Esophagus squamous epithelium (tissue), 5 donors: Measurements from ENCODE around the gene GPX7. TPM values are rescaled to one million over a fixed set of nuclear protein-coding genes. Genes with fewer than 3 reads are reported as not detected.

Source experiments
- DNase-seq: peaks from one replicate; lab custom pipeline; 2025; lab: John Stamatoyannopoulos, UW
- H3K27ac ChIP-seq, 4 donors: fragments of 200-600 bp; sonication (generic); one replicate each; pipeline ENCODE4 v1.5.1; 2016 to 2019; ENCODE audit warnings: mild to moderate bottlenecking in 1 of 4
- H3K27me3 ChIP-seq, 4 donors: fragments of 200-600 bp; sonication (generic); 1 replicate in 3 of 4; 2 replicates in 1 of 4; pipeline versions ENCODE4 v1.5.1 to v1.6.0; 2017 to 2021; ENCODE audit warnings: antibody characterized with exemption in 1 of 4
- H3K36me3 ChIP-seq, 3 donors: fragments of 200-600 bp; sonication (generic); one replicate each; pipeline ENCODE4 v1.5.1; 2016 to 2019
- H3K4me1 ChIP-seq, 3 donors: fragments of 200-600 bp; sonication (generic); one replicate each; pipeline ENCODE4 v1.5.1; 2017 to 2019
- H3K4me3 ChIP-seq, 4 donors: fragments of 200-600 bp; sonication (generic); 1 replicate in 3 of 4; 2 replicates in 1 of 4; pipeline ENCODE4 v1.5.1; 2016 to 2019; ENCODE audit warnings: mild to moderate bottlenecking in 2 of 4, moderate library complexity in 1 of 4
- H3K9me3 ChIP-seq, 3 donors: fragments of 200-600 bp; sonication (generic); one replicate each; pipeline ENCODE4 v1.5.1; 2016 to 2019
- POLR2A ChIP-seq, 4 donors: fragments of 450-650 bp; IDR thresholded peaks; one replicate each; pipeline ENCODE4 v1.6.1; 2017; ENCODE audit warnings: antibody characterized with exemption in 4 of 4, mild to moderate bottlenecking in 4 of 4, moderate library complexity in 3 of 4
- WGBS, 2 donors: methylation state at CpG; one replicate each; pipeline ENCODE4 v1.1.5; 2018; 5-methylcytosine and 5-hydroxymethylcytosine counted together
- intact Hi-C: fragments of 100-400 bp; cut with DNase I; formaldehyde crosslinking; loops from one replicate; pipeline ENCODE4 v1.15.0; 2022
- total RNA-seq, 4 donors: library from RNA; depleted of rRNA; stranded (reverse); fragments of >200 nt; gene quantifications; one replicate each; pipeline ENCODE4 v1.1.0, GENCODE V29; 2016
- TF ChIP-seq, protein P1 (sequence below), 6 experiments: fragments of 450-650 bp in 4 of 6; fragments of 200-600 bp in 2 of 6; sonication (generic) in 2 of 6; IDR thresholded peaks; one replicate each; pipeline ENCODE4 v1.5.1; 2016 to 2019; ENCODE audit warnings: antibody characterized with exemption in 6 of 6, mild to moderate bottlenecking in 4 of 6, moderate library complexity in 4 of 6
- donor health status: DM: yes; HTN: yes; CAD: no.

The GPX7 gene
- total RNA-seq, 4 donors from 2014 or later = 1.6 to 9.9 (median 2.7) TPM

DNA sequence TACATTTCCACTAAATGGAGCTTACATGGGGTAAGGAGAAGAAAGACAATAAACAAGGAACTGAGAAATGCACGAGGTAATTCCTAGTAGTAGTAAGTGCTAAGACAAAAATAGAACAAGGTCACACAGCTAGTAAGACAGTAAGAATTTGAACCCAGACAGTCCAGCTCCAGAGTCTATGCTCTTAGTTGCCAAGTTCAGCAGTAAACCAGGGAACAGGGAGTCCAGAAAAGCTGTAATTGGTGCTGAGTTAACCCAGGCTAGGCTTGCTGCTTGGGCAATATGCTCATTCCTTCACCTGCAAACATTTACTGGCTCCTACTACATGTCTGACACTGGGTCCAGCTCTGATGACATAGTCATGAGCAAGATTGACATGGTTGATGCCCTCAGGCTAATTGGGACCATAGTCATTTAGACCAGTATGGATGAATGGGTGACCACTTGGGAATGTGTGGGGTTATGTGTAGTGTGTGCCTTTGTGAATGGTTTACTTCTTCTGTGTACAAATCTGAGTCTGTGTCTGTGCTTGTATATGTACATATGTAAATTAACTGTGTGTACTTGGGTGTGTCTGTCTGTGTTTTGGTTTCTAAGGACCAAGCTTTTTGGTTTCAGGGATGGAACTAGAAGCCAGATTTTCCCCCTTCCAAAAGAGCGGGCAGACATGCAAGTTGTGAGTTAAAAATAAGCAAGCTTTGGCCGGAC is 2.0 kb downstream of the GPX7 start:
- TF ChIP-seq POLR2A (IDR thresholded peaks at IDR 0.05) = no peak
- TF ChIP-seq, protein P1, sequence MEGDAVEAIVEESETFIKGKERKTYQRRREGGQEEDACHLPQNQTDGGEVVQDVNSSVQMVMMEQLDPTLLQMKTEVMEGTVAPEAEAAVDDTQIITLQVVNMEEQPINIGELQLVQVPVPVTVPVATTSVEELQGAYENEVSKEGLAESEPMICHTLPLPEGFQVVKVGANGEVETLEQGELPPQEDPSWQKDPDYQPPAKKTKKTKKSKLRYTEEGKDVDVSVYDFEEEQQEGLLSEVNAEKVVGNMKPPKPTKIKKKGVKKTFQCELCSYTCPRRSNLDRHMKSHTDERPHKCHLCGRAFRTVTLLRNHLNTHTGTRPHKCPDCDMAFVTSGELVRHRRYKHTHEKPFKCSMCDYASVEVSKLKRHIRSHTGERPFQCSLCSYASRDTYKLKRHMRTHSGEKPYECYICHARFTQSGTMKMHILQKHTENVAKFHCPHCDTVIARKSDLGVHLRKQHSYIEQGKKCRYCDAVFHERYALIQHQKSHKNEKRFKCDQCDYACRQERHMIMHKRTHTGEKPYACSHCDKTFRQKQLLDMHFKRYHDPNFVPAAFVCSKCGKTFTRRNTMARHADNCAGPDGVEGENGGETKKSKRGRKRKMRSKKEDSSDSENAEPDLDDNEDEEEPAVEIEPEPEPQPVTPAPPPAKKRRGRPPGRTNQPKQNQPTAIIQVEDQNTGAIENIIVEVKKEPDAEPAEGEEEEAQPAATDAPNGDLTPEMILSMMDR (IDR thresholded peaks at IDR 0.05) = no peak
- Histone ChIP-seq H3K9me3 (no peaks in the 10 kb centered on the region), H3K4me3 (no peak overlapping the region), H3K36me3 (peaks cover 0 to 28% (median 0%) of the 10 kb centered on the region in 3 donors), H3K4me1 (peaks cover 7 to 33% (median 26%) of the 10 kb centered on the region in 3 donors), H3K27me3 (no peaks in the 10 kb centered on the region), H3K27ac (no peak overlapping the region)
- 42 to 43% methylated on average over 3 of the region's 3 CpGs for WGBS, 2 donors
- intact Hi-C loops = no loop called here
- no peak for DNase-seq

GRCh38 chr1:52613636-52614373 is 11.6 kb downstream of the GPX7 start:
- H3K4me1 ChIP-seq = no peaks in the 10 kb centered on the region
- H3K36me3 ChIP-seq = peaks cover 0 to 5% (median 0%) of the 10 kb centered on the region in 3 donors
- H3K27me3 ChIP-seq = no peaks in the 10 kb centered on the region
- WGBS, 2 donors = 55 to 75% methylated on average over 1 to 2 of the region's 2 CpGs
- TF ChIP-seq, protein P1 (IDR thresholded peaks at IDR 0.05) = no peak
- no peak for TF ChIP-seq POLR2A (IDR thresholded peaks at IDR 0.05)
- intact Hi-C loops = no loop called here
- H3K4me3 ChIP-seq = no peak overlapping the region
- H3K9me3 ChIP-seq = no peaks in the 10 kb centered on the region
- no peak for DNase-seq
- no peak overlapping the region for H3K27ac ChIP-seq

DNA sequence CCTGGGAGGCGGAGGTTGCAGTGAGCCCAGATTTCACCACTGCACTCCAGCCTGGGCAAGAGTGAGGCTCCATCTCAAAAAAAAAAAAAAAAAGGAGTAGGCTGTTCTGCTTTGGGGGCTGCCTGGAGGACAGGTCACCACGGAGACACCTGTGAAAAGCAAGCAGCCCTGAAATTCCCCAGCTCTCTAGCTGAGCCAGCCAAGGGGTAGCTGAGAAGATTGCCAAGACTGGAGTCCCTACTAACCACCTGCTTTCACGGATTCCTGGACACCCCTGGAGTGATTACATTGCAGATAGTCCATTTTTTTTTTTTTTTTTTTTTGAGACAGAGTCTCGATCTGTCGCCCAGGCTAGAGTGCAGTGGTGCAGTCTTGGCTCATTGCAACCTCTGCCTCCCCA is 12.5 kb downstream of the GPX7 start:
- DNase-seq = no peak
- H3K4me1 ChIP-seq = no peaks in the 10 kb centered on the region
- no peaks in the 10 kb centered on the region for H3K36me3 ChIP-seq
- 89 to 93% methylated on average over 4 to 5 of the region's 5 CpGs for WGBS, 2 donors
- H3K9me3 ChIP-seq = no peaks in the 10 kb centered on the region
- intact Hi-C loops = no loop called here
- H3K27me3 ChIP-seq = no peaks in the 10 kb centered on the region
- H3K4me3 ChIP-seq = no peak overlapping the region
- TF ChIP-seq, protein P1 (IDR thresholded peaks at IDR 0.05) = no peak
- no peak for TF ChIP-seq POLR2A (IDR thresholded peaks at IDR 0.05)
- H3K27ac ChIP-seq = no peak overlapping the region

DNA sequence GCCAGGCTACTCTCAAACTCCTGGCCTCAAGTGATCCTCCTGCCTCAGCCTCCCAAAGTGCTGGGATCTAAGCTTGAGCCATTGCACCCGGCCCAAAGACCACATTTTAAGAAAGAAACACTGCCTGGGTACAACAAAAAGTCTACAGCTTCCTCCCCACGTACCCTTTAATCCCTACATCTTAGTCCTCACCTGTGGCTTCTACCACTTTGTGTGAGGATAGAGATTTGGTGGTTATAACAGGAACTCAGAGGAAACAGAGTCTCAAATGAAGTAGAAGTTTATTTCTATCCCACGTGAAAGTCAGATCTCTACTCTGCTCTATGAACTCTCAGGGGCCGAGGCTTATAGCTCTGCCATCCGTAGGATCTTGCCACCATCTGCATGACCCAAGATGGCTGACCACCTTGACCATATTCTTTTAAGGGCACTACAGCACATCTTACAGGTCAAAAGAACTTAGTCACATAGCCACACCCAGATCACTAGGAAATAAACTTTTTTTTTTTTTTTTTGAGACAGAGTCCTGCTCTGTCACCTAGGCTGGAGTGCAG is 13.4 kb downstream of the GPX7 start:
- H3K27ac ChIP-seq = no peak overlapping the region
- no peaks in the 10 kb centered on the region for H3K27me3 ChIP-seq
- DNase-seq = no peak
- H3K36me3 ChIP-seq = no peaks in the 10 kb centered on the region
- TF ChIP-seq, protein P1 (IDR thresholded peaks at IDR 0.05) = no peak
- TF ChIP-seq POLR2A (IDR thresholded peaks at IDR 0.05) = no peak
- H3K4me3 ChIP-seq = no peak overlapping the region
- H3K4me1 ChIP-seq = no peaks in the 10 kb centered on the region
- 69 to 82% methylated on average over 4 to 5 of the region's 5 CpGs for WGBS, 2 donors
- intact Hi-C loops = no loop called here
- no peaks in the 10 kb centered on the region for H3K9me3 ChIP-seq

- TF ChIP-seq, protein P1 (IDR thresholded peaks at IDR 0.05) = no peak
- no peak for TF ChIP-seq POLR2A (IDR thresholded peaks at IDR 0.05)
- no peaks in the 10 kb centered on the region for H3K4me1 ChIP-seq
- intact Hi-C loops = no loop called here
- no peaks in the 10 kb centered on the region for H3K27me3 ChIP-seq
- no peak overlapping the region for H3K27ac ChIP-seq
- 92 to 94% methylated on average over 2 of the region's 2 CpGs for WGBS, 2 donors
- H3K9me3 ChIP-seq = peaks cover 0 to 20% (median 13%) of the 10 kb centered on the region in 3 donors
- H3K4me3 ChIP-seq = no peak overlapping the region
- no peaks in the 10 kb centered on the region for H3K36me3 ChIP-seq
- no peak for DNase-seq
Observed at GRCh38 chr1:52621950-52622349, 19.8 kb downstream of the GPX7 start.
